ENCODE data around the gene FAM234B.

FAM234B gene

GRCh38 chr12:13119826-13120225 lies 75.6 kb downstream of the FAM234B start:
- no peak for DNase-seq

- no peak for DNase-seq
Observed at GRCh38 chr12:13120413-13120812, 76.2 kb downstream of the FAM234B start.

- no peak for DNase-seq
Observed at GRCh38 chr12:13121568-13121967, 77.4 kb downstream of the FAM234B start.

GRCh38 chr12:13124656-13125505 lies 80.7 kb downstream of the FAM234B start:
- no peak for DNase-seq

GRCh38 chr12:13125996-13126395 lies 81.8 kb downstream of the FAM234B start:
- no peak for DNase-seq

GRCh38 chr12:13126494-13126893 lies 82.3 kb downstream of the FAM234B start:
- DNase-seq: no peak

- no peak for DNase-seq
Observed at GRCh38 chr12:13127444-13127843, 83.3 kb downstream of the FAM234B start.

- no peak for DNase-seq
Observed at GRCh38 chr12:13128291-13128965, 84.2 kb downstream of the FAM234B start.

GRCh38 chr12:13130981-13131380 lies 86.8 kb downstream of the FAM234B start:
- no peak for DNase-seq
